HG03439 (cell line): ENCODE results near the gene FERMT3.

Experiments
- ATAC-seq: cut with Tn5 transposase; IDR thresholded peaks from one replicate; pipeline ENCODE4 v1.9.1; 2021; ENCODE audit warnings: mild to moderate bottlenecking, moderate library complexity; ENCODE audit not compliant: unreplicated experiment

Gene FERMT3

DNA sequence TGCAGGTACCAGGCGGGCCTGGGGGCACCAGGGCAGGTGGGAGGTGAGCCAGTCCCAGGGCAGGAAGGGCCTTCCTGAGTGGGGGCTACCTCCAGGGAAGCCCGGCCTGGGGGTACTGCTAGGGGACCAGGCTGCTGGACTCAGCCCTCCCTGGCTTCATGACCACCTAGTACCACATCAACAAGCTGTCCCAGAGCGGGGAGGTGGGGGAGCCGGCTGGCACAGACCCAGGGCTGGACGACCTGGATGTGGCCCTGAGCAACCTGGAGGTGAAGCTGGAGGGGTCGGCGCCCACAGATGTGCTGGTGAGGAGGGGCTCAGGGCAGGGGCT, 12.8 kb downstream of the FERMT3 start:
- no peak for ATAC-seq

DNA sequence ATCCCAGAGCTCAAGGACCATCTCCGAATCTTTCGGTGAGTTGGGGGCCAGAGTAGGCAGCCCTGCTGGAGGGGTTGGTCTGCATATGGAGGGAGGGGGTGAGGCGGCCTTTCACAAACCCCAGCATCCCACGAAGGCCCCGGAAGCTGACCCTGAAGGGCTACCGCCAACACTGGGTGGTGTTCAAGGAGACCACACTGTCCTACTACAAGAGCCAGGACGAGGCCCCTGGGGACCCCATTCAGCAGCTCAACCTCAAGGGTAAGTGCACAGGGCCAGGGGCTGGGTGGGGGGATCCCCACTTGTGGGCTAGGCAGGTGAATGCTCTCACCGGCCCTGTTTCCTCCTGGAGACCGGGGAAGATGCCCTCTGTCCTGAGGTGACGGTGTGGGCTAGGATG, 13.2 kb downstream of the FERMT3 start:
- ATAC-seq, result no peak

GRCh38 chr11:64220271-64220670, 13.8 kb downstream of the FERMT3 start:
- no peak for ATAC-seq

GRCh38 chr11:64220798-64221197, 14.3 kb downstream of the FERMT3 start:
- no peak for ATAC-seq

- ATAC-seq, result no peak
These were observed 16.1 kb downstream of the FERMT3 start for GRCh38 chr11:64222651-64223000.

- no peak for ATAC-seq
These were observed 16.6 kb downstream of the FERMT3 start for GRCh38 chr11:64223001-64223651.

DNA sequence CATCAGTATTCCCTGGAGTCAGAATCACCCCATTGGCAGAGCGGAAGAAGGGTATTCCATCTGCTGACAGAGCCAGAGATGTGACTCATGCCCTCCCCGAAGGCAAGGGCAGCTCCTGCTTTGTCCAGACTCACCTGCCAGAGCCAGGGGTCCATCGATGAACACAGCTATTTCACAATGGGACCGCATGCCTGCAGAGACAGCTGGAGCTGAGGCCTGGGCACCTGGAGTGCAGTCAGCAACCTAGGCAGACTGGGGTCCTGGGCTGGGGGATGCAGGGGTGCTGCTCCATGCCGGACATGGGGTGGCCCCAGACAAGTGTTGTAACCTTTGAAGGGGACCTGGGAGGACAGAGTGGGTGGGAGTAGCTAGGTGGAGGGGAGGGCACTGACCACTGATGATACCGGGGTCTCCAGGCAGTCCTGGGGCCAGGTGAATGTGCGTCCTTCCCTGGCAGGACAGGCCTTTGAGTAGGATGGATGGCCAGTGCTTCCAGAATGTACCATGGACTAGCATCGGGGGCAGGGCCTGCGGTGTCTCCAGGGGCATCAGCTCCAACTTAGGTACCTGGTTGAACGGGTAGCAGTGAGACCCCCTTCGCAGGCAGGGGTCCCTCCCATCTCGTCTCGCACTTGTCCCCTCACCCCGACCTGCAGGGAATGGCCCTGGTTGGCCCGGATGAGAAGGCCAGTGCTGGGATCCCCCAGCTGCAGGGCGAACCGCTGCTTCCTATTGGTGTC, 17.8 kb downstream of the FERMT3 start:
- ATAC-seq, result no peak

- ATAC-seq, result no peak
These were observed 18.5 kb downstream of the FERMT3 start for GRCh38 chr11:64224891-64225607.

DNA sequence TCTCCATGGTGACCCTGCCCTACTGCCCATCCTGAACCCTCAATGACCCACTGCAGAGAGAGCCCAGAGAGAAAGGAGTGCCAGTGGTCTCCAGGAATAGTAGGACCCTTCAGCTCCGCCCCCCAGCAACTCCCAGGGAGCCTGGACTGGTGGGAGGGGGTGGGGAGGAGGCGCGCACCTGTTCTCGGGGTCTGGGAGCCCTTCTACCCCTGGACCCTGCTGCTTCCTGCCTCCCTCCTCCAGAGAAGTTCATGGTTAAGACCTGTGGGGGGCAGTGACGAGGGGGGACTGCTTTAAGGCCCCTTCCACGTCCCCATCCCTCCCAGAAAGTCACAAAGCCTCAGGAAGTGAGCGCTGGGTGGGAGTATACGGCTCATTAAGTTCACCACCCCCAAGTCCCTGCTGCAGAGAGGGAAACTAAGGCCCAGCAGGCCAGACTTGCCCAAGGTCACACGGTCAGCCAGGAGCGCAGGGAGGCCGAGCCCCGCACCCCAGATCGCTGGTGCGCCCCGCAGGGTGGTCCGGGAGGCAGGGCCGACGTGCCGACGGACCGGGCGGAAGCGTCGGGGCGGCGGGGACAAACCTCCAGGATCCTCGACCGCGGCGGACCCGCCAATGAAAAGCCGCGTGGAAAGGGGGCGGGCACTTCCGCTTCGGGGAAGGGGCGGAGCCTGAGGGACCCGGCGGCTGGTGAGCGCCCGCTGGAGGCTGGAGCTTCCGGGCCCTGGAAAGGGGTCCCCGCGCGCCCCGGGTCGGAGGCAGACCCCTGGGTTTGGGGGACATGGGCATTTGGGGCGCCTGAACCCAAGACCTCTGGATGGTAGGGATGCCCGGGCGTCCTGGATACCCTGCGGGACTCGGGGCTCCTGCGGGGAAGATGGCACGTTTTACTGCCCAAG, 19.3 kb downstream of the FERMT3 start, which contains the start of the genes NUDT22 and TRPT1:
TSS of gene NUDT22 (plus strand) at position 667 of the 899 bp plus-strand sequence. CDS start 379 bp downstream, outside the sequence.
TSS of gene TRPT1 (minus strand) at position 579 of the 899 bp plus-strand sequence. CDS start at position 253, 326 bp downstream.
- peak; percentile 47 for ATAC-seq

- ATAC-seq, result peak; percentile 13
These were observed 20.1 kb downstream of the FERMT3 start for GRCh38 chr11:64226507-64227051.

DNA sequence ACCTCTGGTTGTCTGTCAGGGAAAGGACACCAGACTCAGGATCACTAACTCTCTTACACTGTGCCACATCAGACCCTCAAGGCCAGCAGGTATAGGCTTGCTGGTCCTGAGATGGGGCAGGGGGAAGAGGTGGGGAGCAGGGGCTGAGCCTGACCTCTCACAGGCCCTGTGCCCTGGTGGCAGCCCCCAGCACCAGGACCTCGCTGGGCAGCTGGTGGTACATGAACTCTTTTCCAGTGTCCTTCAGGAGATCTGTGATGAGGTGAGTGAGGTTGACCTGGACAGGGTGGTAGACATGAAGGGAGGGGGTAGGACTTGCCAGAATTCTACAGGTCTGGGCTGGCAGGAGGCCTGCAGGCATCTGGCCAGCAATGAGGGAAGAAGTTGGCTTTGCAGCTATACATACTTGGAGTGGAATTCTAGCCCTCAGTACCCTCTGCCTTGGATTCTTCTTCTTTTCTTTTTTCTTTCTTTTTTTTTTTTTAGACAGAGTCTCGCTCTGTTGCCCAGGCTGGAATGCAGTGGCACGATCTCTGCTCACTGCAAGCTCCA, 21.0 kb downstream of the FERMT3 start:
- ATAC-seq, result no peak

GRCh38 chr11:64229090-64229743, 22.7 kb downstream of the FERMT3 start:
- ATAC-seq, result no peak

DNA sequence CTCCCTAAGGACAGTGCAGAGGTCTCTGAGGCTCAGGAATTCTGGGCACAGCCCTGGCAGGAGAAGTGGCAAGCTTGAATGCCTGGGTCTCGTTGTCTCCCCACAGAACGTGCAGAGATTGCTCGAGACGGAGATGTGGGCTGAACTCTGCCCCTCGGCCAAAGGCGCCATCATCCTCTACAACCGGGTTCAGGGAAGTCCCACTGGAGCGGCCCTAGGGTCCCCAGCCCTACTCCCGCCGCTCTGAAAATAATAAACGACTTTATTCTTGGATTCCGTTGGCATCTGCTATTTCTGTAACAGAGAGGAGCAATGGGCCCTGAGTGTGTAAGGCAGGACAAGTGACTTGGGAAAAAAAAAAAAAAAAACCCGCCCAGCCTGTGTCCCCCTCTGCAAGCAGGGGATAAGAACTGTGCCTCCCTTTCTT, 23.2 kb downstream of the FERMT3 start:
- ATAC-seq, result no peak

GRCh38 chr11:64230171-64230984, 23.9 kb downstream of the FERMT3 start, which contains the start of gene DNAJC4:
DNAJC4 (plus strand) TSS chr11:64230548; CDS start chr11:64230855, 307 bp downstream.
- ATAC-seq, result peak; percentile 51

DNA sequence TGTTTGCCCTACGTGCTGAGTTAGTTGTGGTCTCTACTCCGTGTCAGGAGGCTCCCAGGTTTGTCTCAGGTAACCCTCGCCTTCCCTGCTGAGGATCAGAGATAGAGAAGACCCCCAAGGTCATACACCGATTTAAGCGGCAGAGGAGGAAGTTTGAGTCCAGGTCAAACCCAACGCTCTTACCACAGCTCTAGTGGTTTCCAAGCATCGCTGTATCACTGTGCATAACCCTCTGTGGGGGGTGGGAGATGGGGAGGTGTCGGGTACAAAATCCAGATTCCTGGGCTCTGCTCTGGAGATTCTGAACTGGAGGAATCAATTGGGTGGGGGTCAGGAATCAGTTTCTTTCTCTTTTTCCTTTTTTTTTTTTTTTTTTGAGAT, 24.5 kb downstream of the FERMT3 start:
- ATAC-seq, result no peak

DNA sequence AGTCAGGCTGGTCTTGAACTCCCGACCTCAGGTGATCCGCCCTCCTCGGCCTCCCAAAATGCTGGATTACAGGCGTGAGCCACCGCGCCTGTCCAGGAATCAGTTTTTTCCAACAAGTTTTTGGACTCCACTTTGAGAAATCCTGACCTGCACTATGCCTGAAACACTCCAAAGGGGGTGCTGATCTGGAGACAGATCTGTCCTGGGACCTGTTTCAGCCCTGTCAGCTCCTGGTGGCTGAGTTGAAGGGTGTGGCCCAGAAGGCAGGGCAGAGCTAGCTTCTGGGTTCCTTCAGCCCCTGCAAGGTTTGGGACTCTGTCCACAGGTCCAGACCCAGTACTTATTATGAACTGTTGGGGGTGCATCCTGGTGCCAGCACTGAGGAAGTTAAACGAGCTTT, 25.0 kb downstream of the FERMT3 start:
- ATAC-seq, result no peak

- no peak for ATAC-seq
These were observed 25.9 kb downstream of the FERMT3 start for GRCh38 chr11:64232182-64232966.

- no peak for ATAC-seq
These were observed 26.4 kb downstream of the FERMT3 start for GRCh38 chr11:64232967-64233315.
